Loucy (cell line): Measurements from ENCODE around the gene MYT1.

Experiments used
- CTCF ChIP-seq: fragments of 200-600 bp; sonication (generic); conservative IDR thresholded peaks from 2 replicates; pipeline ENCODE4 v1.5.1; 2014; ENCODE audit warnings: mild to moderate bottlenecking, antibody characterized with exemption, low read length
- EZH2phosphoT487 ChIP-seq: fragments of 200-600 bp; IDR thresholded peaks from 2 replicates; pipeline ENCODE4 v1.6.1; 2018; ENCODE audit warnings: antibody characterized with exemption, mild to moderate bottlenecking, moderate library complexity, borderline replicate concordance

GRCh38 chr20:64268174-64268573 is 103.9 kb downstream of the MYT1 start:
- TF ChIP-seq CTCF (no peak), EZH2phosphoT487 (no peak)
